Large intestine (tissue), 3 donors: ENCODE measurements around the gene FAM174C. TPM values are rescaled to one million over a fixed set of nuclear protein-coding genes. Genes with fewer than 3 reads are reported as not detected.
A peak's percentile ranks its signal among the peaks of the same experiment; 100 is the strongest.
"Not testable (repeated sequence)": the region's sequence is repeated elsewhere in the genome, so short reads cannot be mapped to it uniquely, and the experiment has no call there.

Experiments
- DNase-seq, 2 donors: peaks; one replicate each; pipeline versions ENCODE4 v3.0.0 to v3.0.0-alpha.2; 2013
- H3K27ac ChIP-seq: one replicate; pipeline ENCODE4 v1.5.1; 2013; ENCODE audit warnings: low read length
- H3K27me3 ChIP-seq: 2 replicates; pipeline ENCODE4 v1.6.1; 2013; ENCODE audit warnings: low read length; ENCODE audit not compliant: control insufficient read depth, insufficient read depth
- H3K36me3 ChIP-seq: 2 replicates; pipeline ENCODE4 v1.6.1; 2013; ENCODE audit warnings: low read length; ENCODE audit not compliant: control insufficient read depth, insufficient read depth
- H3K4me1 ChIP-seq: one replicate; pipeline ENCODE4 v1.6.1; 2013; ENCODE audit warnings: low read length; ENCODE audit not compliant: control insufficient read depth, insufficient read depth
- H3K4me3 ChIP-seq: one replicate; pipeline ENCODE4 v1.5.1; 2013; ENCODE audit warnings: low read length
- H3K9me3 ChIP-seq: one replicate; pipeline ENCODE4 v1.6.1; 2013; ENCODE audit warnings: mild to moderate bottlenecking, low read depth, low read length, moderate library complexity; ENCODE audit not compliant: control insufficient read depth
- WGBS: methylation state at CpG from one replicate; pipeline ENCODE4 v1.1.5; 2013; ENCODE audit warnings: low lambda C conversion rate; ENCODE audit not compliant: insufficient coverage; 5-methylcytosine and 5-hydroxymethylcytosine counted together
- polyA plus RNA-seq: library from polyadenylated mRNA; unstranded; fragments of 120-200 nt; gene quantifications from one replicate; pipeline ENCODE4 v1.2.1, GENCODE V29; 2013

Gene FAM174C
- polyA plus RNA-seq, 1 donor, result 37.4 TPM

- no peak overlapping the region for H3K4me3 ChIP-seq
- no peaks in the 10 kb centered on the region for H3K36me3 ChIP-seq
- peaks cover 47% of the 10 kb centered on the region for H3K27me3 ChIP-seq
- peaks cover 23% of the 10 kb centered on the region for H3K4me1 ChIP-seq
- no CpG with 5 or more reads among the region's 13 CpGs for WGBS
- no peaks in the 10 kb centered on the region for H3K9me3 ChIP-seq
- H3K27ac ChIP-seq, result no peak overlapping the region
- DNase-seq, result no peak
Measured at GRCh38 chr19:1316466-1316865, 41.1 kb downstream of the FAM174C start.

GRCh38 chr19:1317274-1318003 lies 42.1 kb downstream of the FAM174C start:
- Histone ChIP-seq H3K4me3 (no peak overlapping the region), H3K9me3 (no peaks in the 10 kb centered on the region), H3K27me3 (peaks cover 47% of the 10 kb centered on the region), H3K27ac (no peak overlapping the region), H3K36me3 (no peaks in the 10 kb centered on the region), H3K4me1 (peaks cover 23% of the 10 kb centered on the region)
- DNase-seq, result no peak
- 92% methylated on average over 2 of the region's 17 CpGs for WGBS

- Histone ChIP-seq H3K36me3 (no peaks in the 10 kb centered on the region), H3K4me1 (peaks cover 16% of the 10 kb centered on the region), H3K27ac (no peak overlapping the region), H3K9me3 (no peaks in the 10 kb centered on the region), H3K27me3 (peaks cover 43% of the 10 kb centered on the region), H3K4me3 (no peak overlapping the region)
- WGBS, result no CpG with 5 or more reads among the region's 46 CpGs
- no peak for DNase-seq
Measured at GRCh38 chr19:1318678-1319471, 43.5 kb downstream of the FAM174C start.

GRCh38 chr19:1320282-1320650 lies 44.9 kb downstream of the FAM174C start:
- H3K36me3 ChIP-seq, H3K9me3 ChIP-seq, DNase-seq, H3K4me3 ChIP-seq, H3K27ac ChIP-seq: not testable (repeated sequence)
- peaks cover 42% of the 10 kb centered on the region for H3K27me3 ChIP-seq
- WGBS, result no CpG with 5 or more reads among the region's 3 CpGs
- H3K4me1 ChIP-seq, result peaks cover 18% of the 10 kb centered on the region

- no peak overlapping the region for H3K4me3 ChIP-seq
- peaks cover 31% of the 10 kb centered on the region for H3K27me3 ChIP-seq
- peaks cover 18% of the 10 kb centered on the region for H3K4me1 ChIP-seq
- no peaks in the 10 kb centered on the region for H3K36me3 ChIP-seq
- H3K9me3 ChIP-seq, result peaks cover 5% of the 10 kb centered on the region
- WGBS, result no CpG with 5 or more reads among the region's 9 CpGs
- no peak for DNase-seq
- no peak overlapping the region for H3K27ac ChIP-seq
Measured at GRCh38 chr19:1321539-1321938, 46.2 kb downstream of the FAM174C start.

GRCh38 chr19:1322198-1322981 lies 47.1 kb downstream of the FAM174C start:
- no peak overlapping the region for H3K27ac ChIP-seq
- H3K36me3 ChIP-seq, result no peaks in the 10 kb centered on the region
- H3K4me1 ChIP-seq, result peaks cover 18% of the 10 kb centered on the region
- 100% methylated on average over 1 of the region's 16 CpGs for WGBS
- no peak for DNase-seq
- peaks cover 24% of the 10 kb centered on the region for H3K27me3 ChIP-seq
- no peak overlapping the region for H3K4me3 ChIP-seq
- peaks cover 5% of the 10 kb centered on the region for H3K9me3 ChIP-seq

GRCh38 chr19:1324249-1324805 lies 49.0 kb downstream of the FAM174C start:
- no CpG with 5 or more reads among the region's 12 CpGs for WGBS
- Histone ChIP-seq H3K9me3 (peaks cover 5% of the 10 kb centered on the region), H3K27me3 (peaks cover 11% of the 10 kb centered on the region), H3K36me3 (no peaks in the 10 kb centered on the region), H3K4me3 (peak overlapping the region; percentile 46), H3K4me1 (peaks cover 12% of the 10 kb centered on the region), H3K27ac (no peak overlapping the region)
- no peak for DNase-seq

- Histone ChIP-seq H3K9me3 (peaks cover 5% of the 10 kb centered on the region), H3K4me3 (peak overlapping the region; percentile 46), H3K27ac (no peak overlapping the region), H3K4me1 (peaks cover 12% of the 10 kb centered on the region), H3K36me3 (no peaks in the 10 kb centered on the region), H3K27me3 (peaks cover 8% of the 10 kb centered on the region)
- DNase-seq, result peak; percentile 71 to 81
- WGBS, result no CpG with 5 or more reads among the region's 66 CpGs
Measured at GRCh38 chr19:1324806-1325567, 49.7 kb downstream of the FAM174C start.

GRCh38 chr19:1325568-1326294 lies 50.4 kb downstream of the FAM174C start:
- H3K27me3 ChIP-seq, result peaks cover 7% of the 10 kb centered on the region
- H3K4me3 ChIP-seq, result peak overlapping the region; percentile 46
- H3K4me1 ChIP-seq, result peaks cover 12% of the 10 kb centered on the region
- no peaks in the 10 kb centered on the region for H3K36me3 ChIP-seq
- H3K27ac ChIP-seq, result no peak overlapping the region
- peaks cover 5% of the 10 kb centered on the region for H3K9me3 ChIP-seq
- no peak for DNase-seq
- WGBS, result no CpG with 5 or more reads among the region's 38 CpGs
